GM18508 (cell line): Measurements from ENCODE around the gene HEXD.

ENCODE experiments used
- ATAC-seq: cut with Tn5 transposase; IDR thresholded peaks from one replicate; pipeline ENCODE4 v1.9.1; 2021; ENCODE audit warnings: moderate number of reproducible peaks; ENCODE audit not compliant: insufficient read depth, unreplicated experiment

The HEXD gene

GRCh38 chr17:82438401-82439193, 20.4 kb downstream of the HEXD start:
- no peak for ATAC-seq

- no peak for ATAC-seq
Measured at GRCh38 chr17:82439194-82439828, 21.2 kb downstream of the HEXD start.

- no peak for ATAC-seq
Measured at GRCh38 chr17:82439829-82440365, 21.8 kb downstream of the HEXD start.

GRCh38 chr17:82440469-82440981, 22.4 kb downstream of the HEXD start:
- no peak for ATAC-seq

GRCh38 chr17:82440991-82441627, 23.0 kb downstream of the HEXD start:
- ATAC-seq, result no peak

GRCh38 chr17:82441691-82442487, 23.7 kb downstream of the HEXD start:
- no peak for ATAC-seq

GRCh38 chr17:82442643-82443464, 24.7 kb downstream of the HEXD start:
- ATAC-seq, result no peak

- ATAC-seq, result no peak
Measured at GRCh38 chr17:82443465-82444283, 25.5 kb downstream of the HEXD start.

GRCh38 chr17:82444284-82444893, 26.2 kb downstream of the HEXD start:
- no peak for ATAC-seq

- ATAC-seq, result no peak
Measured at GRCh38 chr17:82444941-82445521, 26.9 kb downstream of the HEXD start.

- no peak for ATAC-seq
Measured at GRCh38 chr17:82445542-82445941, 27.4 kb downstream of the HEXD start.

GRCh38 chr17:82446124-82446523, 28.0 kb downstream of the HEXD start:
- ATAC-seq, result no peak

GRCh38 chr17:82446649-82447048, 28.5 kb downstream of the HEXD start:
- no peak for ATAC-seq

- no peak for ATAC-seq
Measured at GRCh38 chr17:82447876-82448275, 29.7 kb downstream of the HEXD start.

- ATAC-seq, result peak; percentile 53
Measured at GRCh38 chr17:82449131-82449882, 31.2 kb downstream of the HEXD start.

GRCh38 chr17:82449883-82450356, 31.8 kb downstream of the HEXD start:
- no peak for ATAC-seq
